HCT116 (cell line): Measurements from ENCODE around the gene NEDD4. TPM values are rescaled to one million over a fixed set of nuclear protein-coding genes. Genes with fewer than 3 reads are reported as not detected.
"Not testable (repeated sequence)": the region's sequence is repeated elsewhere in the genome, so short reads cannot be mapped to it uniquely, and the experiment has no call there.

Experiments
- ATAC-seq: fragments of 200-7000 bp; cut with Tn5 transposase; 2 replicates; pipeline ENCODE4 v1.9.1; 2020; ENCODE audit warnings: mild to moderate bottlenecking, moderate library complexity
- BruUV-seq: library from RNA; stranded (reverse); fragments of 400-500 nt; replicated peaks from 2 replicates; lab custom pipeline; 2021; lab: Mats Ljungman, UMichigan
- CTCF ChIA-PET: fragments of 300-600 bp; sonication (Branson Sonifier 250); formaldehyde crosslinking; loops from one replicate; lab custom pipeline; 2021; ENCODE audit warnings: antibody characterized with exemption; lab: Charles Lee
- POLR2A ChIA-PET: fragments of 300-600, 350-600 bp; sonication (Branson Sonifier 250); formaldehyde crosslinking; loops from one replicate; lab custom pipeline; 2021; ENCODE audit warnings: antibody characterized with exemption; lab: Charles Lee
- RAD21 ChIA-PET, 2 experiments: fragments of 300-600 bp; sonication (Branson Sonifier 250); formaldehyde crosslinking; loops; one replicate each; lab custom pipeline; 2023; ENCODE audit warnings: low total read pairs in 2 of 2; ENCODE audit not compliant: uncharacterized antibody in 2 of 2, unreplicated experiment in 2 of 2, low non-redundant PET in 1 of 2; lab: Charles Lee
- DNase-seq: peaks from one replicate; pipeline ENCODE4 v3.0.0-alpha.2; 2010; ENCODE audit warnings: low read depth, low spot score
- H2AFZ ChIP-seq: fragments of 200-600 bp; shearing (Covaris generic), sonication (generic); 2 replicates; pipeline ENCODE4 v1.6.1; 2017; ENCODE audit warnings: low read depth, mixed run types, mixed read lengths, antibody characterized with exemption, low read length; ENCODE audit not compliant: poor library complexity, severe bottlenecking
- H3K27ac ChIP-seq: 2 replicates; pipeline ENCODE4 v1.5.1; 2012; ENCODE audit warnings: low read depth, low read length
- H3K27me3 ChIP-seq: fragments of 200-600 bp; sonication (generic); 2 replicates; pipeline ENCODE4 v1.6.1; 2016; ENCODE audit warnings: mixed run types, low read length, mixed read lengths; ENCODE audit not compliant: insufficient read depth
- H3K36me3 ChIP-seq, 2 experiments: fragments of 200-500 bp in 1 of 2; fragments of 200-600 bp in 1 of 2; sonication (Bioruptor generic) in 1 of 2; sonication (generic) in 1 of 2; 2 replicates each; pipeline versions ENCODE4 v1.5.1 to v1.6.1; 2014 to 2016; ENCODE audit warnings: low read length in 2 of 2, inconsistent platforms in 1 of 2, mixed read lengths in 1 of 2, mixed run types in 1 of 2; ENCODE audit not compliant: insufficient read depth in 2 of 2, control insufficient read depth in 1 of 2
- H3K4me1 ChIP-seq, 2 experiments: fragments of 200-600 bp in 1 of 2; sonication (generic) in 1 of 2; 2 replicates each; pipeline versions ENCODE4 v1.5.1 to v1.6.1; 2012 to 2017; ENCODE audit warnings: low read length in 2 of 2, inconsistent platforms in 1 of 2, mild to moderate bottlenecking in 1 of 2, mixed read lengths in 1 of 2, mixed run types in 1 of 2, moderate library complexity in 1 of 2; ENCODE audit not compliant: insufficient read depth in 2 of 2, control insufficient read depth in 1 of 2
- H3K4me2 ChIP-seq: fragments of 200-600 bp; sonication (generic); 2 replicates; pipeline ENCODE4 v1.6.1; 2017; ENCODE audit warnings: mixed run types, low read length, mixed read lengths
- H3K4me3 ChIP-seq, 2 experiments: fragments of 200-600 bp in 1 of 2; sonication (generic) in 1 of 2; replicated peaks in 1 of 2; 2 replicates each; pipeline ENCODE4 v1.5.1; 2011 to 2016; ENCODE audit warnings: low read length in 2 of 2, control low read depth in 1 of 2, low read depth in 1 of 2, mild to moderate bottlenecking in 1 of 2, mixed read lengths in 1 of 2, mixed run types in 1 of 2
- H3K79me2 ChIP-seq: fragments of 200-600 bp; sonication (generic); 2 replicates; pipeline ENCODE4 v1.6.1; 2017; ENCODE audit warnings: mild to moderate bottlenecking, mixed run types, low read length, moderate library complexity, mixed read lengths; ENCODE audit not compliant: insufficient read depth
- H3K9ac ChIP-seq: fragments of 200-600 bp; sonication (generic); 2 replicates; pipeline ENCODE4 v1.6.1; 2016; ENCODE audit warnings: low read length, mixed read lengths
- H3K9me2 ChIP-seq: fragments of 200-600 bp; sonication (generic), shearing (Covaris generic); 2 replicates; pipeline ENCODE4 v1.6.1; 2017; ENCODE audit warnings: mixed run types, mild to moderate bottlenecking, moderate library complexity; ENCODE audit not compliant: insufficient read depth
- H3K9me3 ChIP-seq, 2 experiments: fragments of 200-500 bp in 1 of 2; fragments of 200-600 bp in 1 of 2; sonication (Bioruptor generic) in 1 of 2; sonication (generic) in 1 of 2; 2 replicates each; pipeline ENCODE4 v1.6.1; 2014 to 2017; ENCODE audit warnings: low read length in 2 of 2, mixed read lengths in 2 of 2, inconsistent platforms in 1 of 2, low read depth in 1 of 2, mild to moderate bottlenecking in 1 of 2, mixed run types in 1 of 2, moderate library complexity in 1 of 2; ENCODE audit not compliant: control insufficient read depth in 1 of 2, insufficient read depth in 1 of 2
- H4K20me1 ChIP-seq: fragments of 200-600 bp; sonication (generic), shearing (Covaris generic); 2 replicates; pipeline ENCODE4 v1.6.1; 2017; ENCODE audit warnings: mixed run types, mild to moderate bottlenecking, moderate library complexity; ENCODE audit not compliant: insufficient read depth
- CBX3 ChIP-seq: IDR thresholded peaks from 2 replicates; pipeline ENCODE4 v1.6.1; 2012; ENCODE audit warnings: low read depth
- ELF1 ChIP-seq: IDR thresholded peaks from 2 replicates; pipeline ENCODE4 v1.6.1; 2012; ENCODE audit warnings: low read depth, borderline replicate concordance
- EZH2 ChIP-seq: fragments of 200-600 bp; sonication (generic); IDR thresholded peaks from 2 replicates; pipeline ENCODE4 v1.6.1; 2017; ENCODE audit warnings: antibody characterized with exemption, mixed run types
- FOSL1 ChIP-seq: IDR thresholded peaks from 2 replicates; pipeline ENCODE4 v1.6.1; 2012; ENCODE audit warnings: low read depth
- POLR2AphosphoS5 ChIP-seq: IDR thresholded peaks from 2 replicates; pipeline ENCODE4 v1.6.1; 2011; ENCODE audit warnings: mild to moderate bottlenecking, low read depth, low read length, moderate library complexity
- RAD21 ChIP-seq: IDR thresholded peaks from 2 replicates; pipeline ENCODE4 v1.6.1; 2012; ENCODE audit warnings: low read depth, mild to moderate bottlenecking
- SP1 ChIP-seq: IDR thresholded peaks from 2 replicates; pipeline ENCODE4 v1.6.1; 2012; ENCODE audit warnings: low read depth
- SRF ChIP-seq: IDR thresholded peaks from 2 replicates; pipeline ENCODE4 v1.6.1; 2012; ENCODE audit warnings: low read depth
- ZFX ChIP-seq: fragments of 450-650 bp; IDR thresholded peaks from 2 replicates; pipeline ENCODE4 v1.6.1; 2017
- ZNF274 ChIP-seq: fragments of 200-500 bp; sonication (Bioruptor generic); IDR thresholded peaks from 2 replicates; pipeline ENCODE4 v1.6.1; 2014; ENCODE audit warnings: mild to moderate bottlenecking, low read depth, low read length, inconsistent platforms
- intact Hi-C: fragments of 100-400 bp; cut with micrococcal nuclease; formaldehyde crosslinking; loops from 2 replicates; pipeline ENCODE4 v1.10.0; 2022
- total RNA-seq: library from RNA; stranded (reverse); gene quantifications from one replicate; pipeline ENCODE4 v1.2.1, GENCODE V29; 2021; ENCODE audit not compliant: unreplicated experiment
- TF ChIP-seq, protein P1 (sequence below): IDR thresholded peaks from 2 replicates; pipeline ENCODE4 v1.6.1; 2011; ENCODE audit warnings: mild to moderate bottlenecking, low read length, moderate library complexity; ENCODE audit not compliant: insufficient replicate concordance; ENCODE audit errors: extremely low read depth

Gene NEDD4
- total RNA-seq, 1 experiment from 2014 or later, result 13.7 TPM

GRCh38 chr15:55821740-55822139 lies 171.7 kb downstream of the NEDD4 start:
- H3K36me3 ChIP-seq, H3K27me3 ChIP-seq, H3K79me2 ChIP-seq, H3K9ac ChIP-seq, H2AFZ ChIP-seq, H3K4me1 ChIP-seq, RAD21 ChIA-PET, H3K9me2 ChIP-seq, BruUV-seq, H3K4me2 ChIP-seq, H3K9me3 ChIP-seq, H4K20me1 ChIP-seq, H3K27ac ChIP-seq, intact Hi-C loops, H3K4me3 ChIP-seq, POLR2A ChIA-PET, CTCF ChIA-PET, DNase-seq, ATAC-seq: not testable (repeated sequence)

- Histone ChIP-seq H3K27ac (no peak overlapping the region), H3K36me3 (no peaks in the 10 kb centered on the region), H3K9me2 (no peaks in the 10 kb centered on the region), H3K4me1 (no peaks in the 10 kb centered on the region), H3K27me3 (no peaks in the 10 kb centered on the region), H3K79me2 (no peaks in the 10 kb centered on the region), H4K20me1 (no peaks in the 10 kb centered on the region), H3K4me3 (no peak overlapping the region), H3K4me2 (no peak overlapping the region), H2AFZ (no peak overlapping the region), H3K9ac (no peak overlapping the region), H3K9me3 (no peaks in the 10 kb centered on the region)
- CTCF ChIA-PET, result interaction anchor here (2.0 kb wide), 1 partner anchor 26 kb away, joined by 7 read pairs; no protein-coding TSS in a partner anchor
- POLR2A ChIA-PET, result no interaction called here
- DNase-seq (no peak), ATAC-seq (no peak)
- BruUV-seq, result no TSS peak
- intact Hi-C loops, result no loop called here
- TF ChIP-seq, protein P1, sequence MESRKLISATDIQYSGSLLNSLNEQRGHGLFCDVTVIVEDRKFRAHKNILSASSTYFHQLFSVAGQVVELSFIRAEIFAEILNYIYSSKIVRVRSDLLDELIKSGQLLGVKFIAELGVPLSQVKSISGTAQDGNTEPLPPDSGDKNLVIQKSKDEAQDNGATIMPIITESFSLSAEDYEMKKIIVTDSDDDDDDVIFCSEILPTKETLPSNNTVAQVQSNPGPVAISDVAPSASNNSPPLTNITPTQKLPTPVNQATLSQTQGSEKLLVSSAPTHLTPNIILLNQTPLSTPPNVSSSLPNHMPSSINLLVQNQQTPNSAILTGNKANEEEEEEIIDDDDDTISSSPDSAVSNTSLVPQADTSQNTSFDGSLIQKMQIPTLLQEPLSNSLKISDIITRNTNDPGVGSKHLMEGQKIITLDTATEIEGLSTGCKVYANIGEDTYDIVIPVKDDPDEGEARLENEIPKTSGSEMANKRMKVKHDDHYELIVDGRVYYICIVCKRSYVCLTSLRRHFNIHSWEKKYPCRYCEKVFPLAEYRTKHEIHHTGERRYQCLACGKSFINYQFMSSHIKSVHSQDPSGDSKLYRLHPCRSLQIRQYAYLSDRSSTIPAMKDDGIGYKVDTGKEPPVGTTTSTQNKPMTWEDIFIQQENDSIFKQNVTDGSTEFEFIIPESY, result no peak
- TF ChIP-seq FOSL1, result no peak
- TF ChIP-seq EZH2, result no peak
- TF ChIP-seq ZFX, result no peak
- TF ChIP-seq ELF1, result no peak
- TF ChIP-seq SP1, result no peak
- TF ChIP-seq POLR2AphosphoS5, result no peak
- TF ChIP-seq RAD21, result no peak
- TF ChIP-seq ZNF274, result no peak
- TF ChIP-seq CBX3, result no peak
- no peak for TF ChIP-seq SRF
- RAD21 ChIA-PET, result no interaction called here
Observed at GRCh38 chr15:55820043-55820442, 173.4 kb downstream of the NEDD4 start.
